SHP77 (cell line): ENCODE measurements around the gene ARHGAP26.

Source experiments
- DNase-seq, 2 experiments: peaks; one replicate each; lab custom pipeline; 2025; lab: John Stamatoyannopoulos, UW

Gene ARHGAP26

GRCh38 chr5:143244000-143244736 lies 474.0 kb downstream of the ARHGAP26 start:
- DNase-seq = no peak

GRCh38 chr5:143244990-143245389 lies 474.8 kb downstream of the ARHGAP26 start:
- DNase-seq = no peak

- peak; percentile 96 to 97 for DNase-seq
Observed at GRCh38 chr5:143245929-143246561, 475.9 kb downstream of the ARHGAP26 start.

GRCh38 chr5:143247134-143247815 lies 477.1 kb downstream of the ARHGAP26 start:
- DNase-seq = no peak

GRCh38 chr5:143248391-143248790 lies 478.2 kb downstream of the ARHGAP26 start:
- DNase-seq = no peak

GRCh38 chr5:143248822-143249579 lies 478.8 kb downstream of the ARHGAP26 start:
- DNase-seq = no peak

- DNase-seq = no peak
Observed at GRCh38 chr5:143249851-143250250, 479.7 kb downstream of the ARHGAP26 start.

- no peak for DNase-seq
Observed at GRCh38 chr5:143251190-143251589, 481.0 kb downstream of the ARHGAP26 start.

GRCh38 chr5:143251946-143252345 lies 481.8 kb downstream of the ARHGAP26 start:
- no peak for DNase-seq

GRCh38 chr5:143254819-143255218 lies 484.6 kb downstream of the ARHGAP26 start:
- DNase-seq = no peak

- DNase-seq = no peak
Observed at GRCh38 chr5:143258559-143259253, 488.5 kb downstream of the ARHGAP26 start.

- DNase-seq = no peak
Observed at GRCh38 chr5:143259254-143259605, 489.1 kb downstream of the ARHGAP26 start.

GRCh38 chr5:143261748-143262392 lies 491.7 kb downstream of the ARHGAP26 start:
- no peak for DNase-seq

GRCh38 chr5:143262393-143263174 lies 492.4 kb downstream of the ARHGAP26 start:
- no peak for DNase-seq

GRCh38 chr5:143263272-143263810 lies 493.2 kb downstream of the ARHGAP26 start:
- DNase-seq = no peak

GRCh38 chr5:143265995-143266394 lies 495.8 kb downstream of the ARHGAP26 start:
- no peak for DNase-seq

- DNase-seq = no peak
Observed at GRCh38 chr5:143267186-143267585, 497.0 kb downstream of the ARHGAP26 start.

GRCh38 chr5:143268388-143268787 lies 498.2 kb downstream of the ARHGAP26 start:
- no peak for DNase-seq

- no peak for DNase-seq
Observed at GRCh38 chr5:143271431-143271830, 501.3 kb downstream of the ARHGAP26 start.

GRCh38 chr5:143274952-143275351 lies 504.8 kb downstream of the ARHGAP26 start:
- no peak for DNase-seq
